GM19023 (cell line): ENCODE data around the gene ADCK2.
"Not testable (repeated sequence)": the region's sequence is repeated elsewhere in the genome, so short reads cannot be mapped to it uniquely, and the experiment has no call there.

Experiments
- ATAC-seq: cut with Tn5 transposase; IDR thresholded peaks from one replicate; pipeline ENCODE4 v1.9.1; 2021; ENCODE audit warnings: mild to moderate bottlenecking, moderate library complexity; ENCODE audit not compliant: unreplicated experiment

The ADCK2 gene

GRCh38 chr7:140672382-140673062, at the start of gene ADCK2:
Gene ADCK2, plus strand, starts transcription at chr7:140672945. Its CDS starts 386 bp downstream, at chr7:140673331.
- peak; percentile 61 for ATAC-seq

GRCh38 chr7:140623980-140624379, 48.8 kb upstream of the ADCK2 start:
- ATAC-seq, result no peak

GRCh38 chr7:140624392-140625191, 48.2 kb upstream of the ADCK2 start:
- ATAC-seq, result no peak

GRCh38 chr7:140625192-140625558, 47.6 kb upstream of the ADCK2 start:
- not testable (repeated sequence) for ATAC-seq

- no peak for ATAC-seq
Measured at GRCh38 chr7:140625908-140626868, 46.6 kb upstream of the ADCK2 start.

GRCh38 chr7:140631021-140631420, 41.7 kb upstream of the ADCK2 start:
- ATAC-seq, result no peak

- no peak for ATAC-seq
Measured at GRCh38 chr7:140631602-140632001, 41.1 kb upstream of the ADCK2 start.

- ATAC-seq, result no peak
Measured at GRCh38 chr7:140635345-140635744, 37.4 kb upstream of the ADCK2 start.

GRCh38 chr7:140635816-140636215, 36.9 kb upstream of the ADCK2 start:
- ATAC-seq, result no peak

GRCh38 chr7:140637400-140637799, 35.3 kb upstream of the ADCK2 start:
- ATAC-seq, result no peak

GRCh38 chr7:140638173-140638791, 34.5 kb upstream of the ADCK2 start:
- no peak for ATAC-seq

GRCh38 chr7:140639366-140640053, 33.2 kb upstream of the ADCK2 start:
- no peak for ATAC-seq

- no peak for ATAC-seq
Measured at GRCh38 chr7:140640060-140640637, 32.6 kb upstream of the ADCK2 start.

- ATAC-seq, result no peak
Measured at GRCh38 chr7:140640727-140641523, 31.8 kb upstream of the ADCK2 start, which contains the start of gene DENND2A. Gene DENND2A, minus strand, starts transcription at chr7:140640813. Its CDS starts 38,416 bp downstream, at chr7:140602397.

GRCh38 chr7:140641524-140642195, 31.1 kb upstream of the ADCK2 start:
- no peak for ATAC-seq

GRCh38 chr7:140643416-140643815, 29.3 kb upstream of the ADCK2 start:
- no peak for ATAC-seq

GRCh38 chr7:140644761-140645160, 28.0 kb upstream of the ADCK2 start:
- not testable (repeated sequence) for ATAC-seq

- no peak for ATAC-seq
Measured at GRCh38 chr7:140645166-140645900, 27.4 kb upstream of the ADCK2 start.
